RWPE1 (cell line): Measurements from ENCODE around the gene NCKAP5.

Experiments used
- CTCF ChIA-PET: fragments of 350-600 bp; sonication (Branson Sonifier 250); formaldehyde crosslinking; extraction: SDS; loops from one replicate; lab custom pipeline; 2021; lab: Yijun Ruan, JAX
- POLR2A ChIA-PET: fragments of 400-600 bp; formaldehyde crosslinking; extraction: SDS; loops from one replicate; lab custom pipeline; 2020; ENCODE audit warnings: antibody characterized with exemption; ENCODE audit not compliant: low non-redundant PET; lab: Yijun Ruan, JAX
- DNase-seq: peaks from one replicate; pipeline ENCODE4 v3.0.0; 2012; ENCODE audit warnings: low spot score
- H3K27ac ChIP-seq: fragments of 450-650 bp; 2 replicates; pipeline ENCODE4 v1.5.1; 2017
- TF ChIP-seq, protein P1 (sequence below): fragments of 450-650 bp; conservative IDR thresholded peaks from 2 replicates; pipeline ENCODE4 v1.5.1; 2017; ENCODE audit warnings: low read depth, mild to moderate bottlenecking

The NCKAP5 gene

GRCh38 chr2:133374781-133375180 lies 193.5 kb downstream of the NCKAP5 start:
- DNase-seq, result no peak
- TF ChIP-seq, protein P1, sequence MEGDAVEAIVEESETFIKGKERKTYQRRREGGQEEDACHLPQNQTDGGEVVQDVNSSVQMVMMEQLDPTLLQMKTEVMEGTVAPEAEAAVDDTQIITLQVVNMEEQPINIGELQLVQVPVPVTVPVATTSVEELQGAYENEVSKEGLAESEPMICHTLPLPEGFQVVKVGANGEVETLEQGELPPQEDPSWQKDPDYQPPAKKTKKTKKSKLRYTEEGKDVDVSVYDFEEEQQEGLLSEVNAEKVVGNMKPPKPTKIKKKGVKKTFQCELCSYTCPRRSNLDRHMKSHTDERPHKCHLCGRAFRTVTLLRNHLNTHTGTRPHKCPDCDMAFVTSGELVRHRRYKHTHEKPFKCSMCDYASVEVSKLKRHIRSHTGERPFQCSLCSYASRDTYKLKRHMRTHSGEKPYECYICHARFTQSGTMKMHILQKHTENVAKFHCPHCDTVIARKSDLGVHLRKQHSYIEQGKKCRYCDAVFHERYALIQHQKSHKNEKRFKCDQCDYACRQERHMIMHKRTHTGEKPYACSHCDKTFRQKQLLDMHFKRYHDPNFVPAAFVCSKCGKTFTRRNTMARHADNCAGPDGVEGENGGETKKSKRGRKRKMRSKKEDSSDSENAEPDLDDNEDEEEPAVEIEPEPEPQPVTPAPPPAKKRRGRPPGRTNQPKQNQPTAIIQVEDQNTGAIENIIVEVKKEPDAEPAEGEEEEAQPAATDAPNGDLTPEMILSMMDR, result no peak
- ChIA-PET POLR2A (no interaction called here), CTCF (no interaction called here)
- no peak overlapping the region for H3K27ac ChIP-seq

DNA sequence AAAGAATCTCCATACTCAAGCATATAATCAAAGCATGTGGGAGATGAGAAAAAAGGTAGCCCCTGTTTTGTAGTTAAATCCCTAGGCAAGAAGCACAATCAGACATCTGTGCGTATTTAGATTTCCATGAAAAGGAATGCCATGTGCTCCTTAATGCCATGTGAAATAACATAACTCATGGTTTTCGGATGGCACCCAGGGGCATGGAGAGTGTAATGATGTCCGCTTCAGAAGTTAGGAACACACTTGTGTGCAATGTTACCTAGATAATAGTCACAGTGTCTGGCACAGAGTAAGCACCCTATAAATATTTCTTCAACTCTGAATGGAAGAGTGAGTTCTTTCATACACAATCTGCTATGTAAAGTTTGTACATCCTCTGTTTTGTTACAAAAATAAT lies 197.0 kb downstream of the NCKAP5 start:
- H3K27ac ChIP-seq, result no peak overlapping the region
- TF ChIP-seq, protein P1, result no peak
- ChIA-PET POLR2A (no interaction called here), CTCF (no interaction called here)
- no peak for DNase-seq

- H3K27ac ChIP-seq, result no peak overlapping the region
- TF ChIP-seq, protein P1, result no peak
- CTCF ChIA-PET, result no interaction called here
- POLR2A ChIA-PET, result no interaction called here
- DNase-seq, result no peak
These were observed 198.2 kb downstream of the NCKAP5 start for GRCh38 chr2:133369901-133370658.

GRCh38 chr2:133365117-133365516 lies 203.1 kb downstream of the NCKAP5 start:
- no peak overlapping the region for H3K27ac ChIP-seq
- ChIA-PET POLR2A (no interaction called here), CTCF (no interaction called here)
- TF ChIP-seq, protein P1, result no peak
- DNase-seq, result no peak

DNA sequence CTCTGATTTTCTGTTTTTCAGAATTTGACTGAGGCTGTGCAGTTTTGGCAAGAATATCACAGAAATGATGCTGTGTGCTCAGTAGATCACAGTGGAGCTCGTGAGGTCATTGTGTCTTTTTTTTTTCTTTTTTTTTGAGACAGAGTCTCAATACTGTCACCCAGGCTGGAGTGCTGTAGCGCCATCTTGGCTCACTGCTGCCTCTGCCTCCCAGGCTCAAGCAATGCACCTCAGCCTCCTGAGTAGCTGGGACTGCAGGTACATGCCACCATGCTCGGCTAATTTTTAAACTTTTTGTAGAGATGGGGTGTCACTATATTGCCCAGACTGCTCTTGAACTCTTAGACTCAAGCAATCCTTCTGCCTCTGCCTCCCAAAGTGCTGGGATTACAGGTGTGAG lies 203.6 kb downstream of the NCKAP5 start:
- DNase-seq, result no peak
- CTCF ChIA-PET, result no interaction called here
- POLR2A ChIA-PET, result no interaction called here
- TF ChIP-seq, protein P1, result no peak
- H3K27ac ChIP-seq, result no peak overlapping the region

DNA sequence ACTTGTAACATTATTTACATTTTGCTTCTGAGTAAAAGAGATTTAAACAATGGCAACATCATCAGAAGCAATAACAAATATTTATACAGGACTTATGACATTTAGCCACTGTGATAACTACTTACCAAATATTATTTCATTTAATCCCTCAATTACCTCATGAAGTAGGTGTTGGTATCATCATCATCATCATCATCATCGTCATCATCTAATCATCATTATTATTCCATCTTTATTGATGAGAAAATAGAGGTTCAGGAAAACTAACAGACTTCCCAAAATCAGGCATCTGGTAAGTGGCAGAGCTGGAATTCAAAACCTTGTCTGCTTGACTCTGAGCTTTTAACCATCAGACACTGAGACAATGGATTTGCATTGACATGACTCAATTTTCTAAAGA lies 204.4 kb downstream of the NCKAP5 start:
- ChIA-PET POLR2A (no interaction called here), CTCF (no interaction called here)
- no peak for DNase-seq
- H3K27ac ChIP-seq, result no peak overlapping the region
- TF ChIP-seq, protein P1, result no peak
